K562 (cell line): ENCODE data around the gene UTP14C. TPM values are rescaled to one million over a fixed set of nuclear protein-coding genes. Genes with fewer than 3 reads are reported as not detected.

ENCODE experiments used
- CBX3 ChIP-seq, 2 experiments: IDR thresholded peaks; 1 replicate in 1 of 2; 2 replicates in 1 of 2; pipeline ENCODE4 v1.6.1; 2012; ENCODE audit warnings: inconsistent platforms in 2 of 2, low read length in 2 of 2, borderline replicate concordance in 1 of 2, control low read depth in 1 of 2
- CC2D1A ChIP-seq: fragments of 450-650 bp; IDR thresholded peaks from 2 replicates; pipeline ENCODE4 v1.6.1; 2017; ENCODE audit warnings: mild to moderate bottlenecking
- ETV1 ChIP-seq: fragments of 450-650 bp; conservative IDR thresholded peaks from 2 replicates; pipeline ENCODE4 v1.6.1; 2016; ENCODE audit warnings: missing genetic modification characterization, control low read depth, low read depth, missing compliant biosample characterization
- FOSL1 ChIP-seq: fragments of 200-800 bp; sonication (Bioruptor generic); conservative IDR thresholded peaks from 2 replicates; pipeline ENCODE4 v1.6.1; 2016; ENCODE audit warnings: missing genetic modification characterization, missing compliant biosample characterization
- FOXA3 ChIP-seq, 2 experiments: fragments of 450-650 bp in 1 of 2; sonication (generic) in 1 of 2; formaldehyde crosslinking; IDR thresholded peaks in 1 of 2; conservative IDR thresholded peaks in 1 of 2; 2 replicates each; pipeline versions ENCODE4 v1.4.0 to v1.8.0; 2020 to 2022; ENCODE audit warnings: mild to moderate bottlenecking in 2 of 2, missing genetic modification reagents in 1 of 2
- HLTF ChIP-seq: fragments of 450-650 bp; IDR thresholded peaks from 2 replicates; pipeline ENCODE4 v1.6.1; 2016
- MAFG ChIP-seq: fragments of 450-650 bp; conservative IDR thresholded peaks from 2 replicates; pipeline ENCODE4 v1.6.1; 2016; ENCODE audit warnings: missing genetic modification characterization, missing compliant biosample characterization
- NR2F6 ChIP-seq: fragments of 450-650 bp; formaldehyde crosslinking; IDR thresholded peaks from 2 replicates; pipeline ENCODE4 v1.4.0; 2020; ENCODE audit warnings: mild to moderate bottlenecking
- SAFB2 ChIP-seq: fragments of 200-400 bp; formaldehyde crosslinking; IDR thresholded peaks from 2 replicates; pipeline ENCODE4 v1.6.1; 2018; ENCODE audit warnings: borderline replicate concordance, low read length, low read depth, moderate library complexity; ENCODE audit not compliant: severe bottlenecking
- SMAD3 ChIP-seq: fragments of 450-650 bp; formaldehyde crosslinking; conservative IDR thresholded peaks from 2 replicates; pipeline ENCODE4 v1.4.0; 2020; ENCODE audit warnings: mild to moderate bottlenecking
- THRA ChIP-seq: fragments of 450-650 bp; IDR thresholded peaks from 2 replicates; pipeline ENCODE4 v1.6.1; 2017; ENCODE audit warnings: mild to moderate bottlenecking, moderate library complexity
- YY1 ChIP-seq, 3 experiments: IDR thresholded peaks; 2 replicates each; pipeline ENCODE4 v1.6.1; 2011; ENCODE audit warnings: low read length in 2 of 3, mild to moderate bottlenecking in 2 of 3, moderate library complexity in 2 of 3, borderline replicate concordance in 1 of 3, control low read depth in 1 of 3, low read depth in 1 of 3; ENCODE audit not compliant: insufficient read depth in 3 of 3, insufficient replicate concordance in 2 of 3, control insufficient read depth in 1 of 3, insufficient read length in 1 of 3; ENCODE audit errors: extremely low read depth in 1 of 3
- ZNF124 ChIP-seq: sonication (generic); formaldehyde crosslinking; IDR thresholded peaks from 2 replicates; pipeline ENCODE4 v1.8.1; 2022; ENCODE audit warnings: missing genetic modification reagents
- ZNF165 ChIP-seq: fragments of 250-450 bp; sonication (Bioruptor Pico); IDR thresholded peaks from 2 replicates; pipeline ENCODE4 v1.4.0; 2020; ENCODE audit warnings: borderline replicate concordance
- ZNF175 ChIP-seq: fragments of 200-800 bp; sonication (Bioruptor generic); IDR thresholded peaks from 2 replicates; pipeline ENCODE4 v1.6.1; 2016; ENCODE audit warnings: low read depth, mild to moderate bottlenecking, missing genetic modification characterization, missing compliant biosample characterization
- ZNF512 ChIP-seq: IDR thresholded peaks from 2 replicates; pipeline ENCODE4 v1.6.1; 2016; ENCODE audit warnings: missing genetic modification characterization, missing compliant biosample characterization
- ZNF740 ChIP-seq, 3 experiments: fragments of 200-800 bp in 1 of 3; sonication (Bioruptor generic) in 1 of 3; sonication (generic) in 1 of 3; formaldehyde crosslinking in 1 of 3; IDR thresholded peaks; 2 replicates each; pipeline versions ENCODE4 v1.6.1 to v1.8.0; 2016 to 2022; ENCODE audit warnings: mild to moderate bottlenecking in 2 of 3, missing compliant biosample characterization in 2 of 3, missing genetic modification characterization in 2 of 3, missing genetic modification reagents in 1 of 3
- polyA plus RNA-seq, 8 experiments: library from polyadenylated mRNA; depleted of rRNA in 4 of 8; stranded (reverse) in 5 of 8; unstranded in 3 of 8; fragments of >200 nt; fragmentation: Nextera tagmentation in 2 of 8; fragmentation: Illumina TruSeq in 1 of 8; extraction: Ambion mirVana in 2 of 8; extraction: Trizol in 1 of 8; gene quantifications; 2 replicates each; pipeline versions ENCODE4 v1.2.1 to v1.2.3, GENCODE V29; 2011 to 2014; ENCODE audit warnings: inconsistent platforms in 1 of 8, missing spikeins in 1 of 8
- total RNA-seq, 7 experiments: library from RNA; depleted of rRNA in 6 of 7; stranded (reverse); fragments of >200 nt in 6 of 7; fragmentation: Illumina TruSeq in 2 of 7; extraction: Trizol in 2 of 7; gene quantifications; 2 replicates each; pipeline versions ENCODE4 v1.2.1 to v1.2.3, GENCODE V29; 2011 to 2021; ENCODE audit warnings: low replicate concordance in 1 of 7
- TF ChIP-seq, protein P1 (sequence below), 2 experiments: fragments of 450-650 bp in 1 of 2; sonication (generic) in 1 of 2; formaldehyde crosslinking; conservative IDR thresholded peaks; 2 replicates each; pipeline versions ENCODE4 v1.4.0 to v1.8.1; 2020 to 2022; ENCODE audit warnings: mild to moderate bottlenecking in 1 of 2, missing genetic modification reagents in 1 of 2
- TF ChIP-seq, protein P2 (sequence below): fragments of 450-650 bp; IDR thresholded peaks from 2 replicates; pipeline ENCODE4 v1.6.1; 2016; ENCODE audit warnings: borderline replicate concordance

UTP14C gene
- total and polyA plus RNA-seq, 9 of the 15 experiments (the other 6 are each of a cell fraction or from before 2014, with no cell fraction given) = 3.4 to 10.3 (median 6.0) TPM

DNA sequence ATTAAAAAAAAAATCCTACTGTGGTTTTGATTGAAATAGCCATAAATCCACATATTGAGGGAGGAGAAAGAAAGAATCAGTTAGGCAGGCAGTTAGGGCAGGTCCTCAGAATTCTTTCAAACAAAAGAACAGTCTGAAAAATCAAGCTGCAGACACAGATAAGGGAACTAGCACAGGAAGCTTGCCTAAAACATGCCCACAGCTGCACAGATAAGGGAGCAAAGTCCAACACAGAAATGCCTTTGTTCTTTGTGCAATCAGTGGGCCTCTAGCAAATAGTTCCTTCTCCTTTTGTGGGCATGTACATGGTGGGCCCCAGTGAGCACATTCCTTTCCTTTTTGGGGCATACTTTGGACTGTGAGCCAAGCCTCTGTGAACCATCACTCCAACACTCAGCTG lies 42.7 kb downstream of the UTP14C start (continued):
- no peak for TF ChIP-seq THRA
- TF ChIP-seq, protein P1, sequence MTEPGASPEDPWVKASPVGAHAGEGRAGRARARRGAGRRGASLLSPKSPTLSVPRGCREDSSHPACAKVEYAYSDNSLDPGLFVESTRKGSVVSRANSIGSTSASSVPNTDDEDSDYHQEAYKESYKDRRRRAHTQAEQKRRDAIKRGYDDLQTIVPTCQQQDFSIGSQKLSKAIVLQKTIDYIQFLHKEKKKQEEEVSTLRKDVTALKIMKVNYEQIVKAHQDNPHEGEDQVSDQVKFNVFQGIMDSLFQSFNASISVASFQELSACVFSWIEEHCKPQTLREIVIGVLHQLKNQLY (CRISPR knock-in tag; conservative IDR thresholded peaks at IDR 0.05) = no peak
- TF ChIP-seq FOSL1 (tag) = no peak
- no peak for TF ChIP-seq CC2D1A
- TF ChIP-seq ZNF512 = no peak
- peak; percentile 49; the same call in 1 of the 2 replicates for TF ChIP-seq ETV1 (tag)
- no peak for TF ChIP-seq SAFB2
- no peak for TF ChIP-seq ZNF175 (CRISPR knock-in tag)
- peak in 1 of 2 experiments; percentile 97; a peak in 2 of 3 replicates for TF ChIP-seq CBX3 (IDR thresholded peaks at IDR 0.05; ENCODE audit: borderline replicate concordance in 1 of 2, low read length in 2 of 2)
- TF ChIP-seq, protein P2, sequence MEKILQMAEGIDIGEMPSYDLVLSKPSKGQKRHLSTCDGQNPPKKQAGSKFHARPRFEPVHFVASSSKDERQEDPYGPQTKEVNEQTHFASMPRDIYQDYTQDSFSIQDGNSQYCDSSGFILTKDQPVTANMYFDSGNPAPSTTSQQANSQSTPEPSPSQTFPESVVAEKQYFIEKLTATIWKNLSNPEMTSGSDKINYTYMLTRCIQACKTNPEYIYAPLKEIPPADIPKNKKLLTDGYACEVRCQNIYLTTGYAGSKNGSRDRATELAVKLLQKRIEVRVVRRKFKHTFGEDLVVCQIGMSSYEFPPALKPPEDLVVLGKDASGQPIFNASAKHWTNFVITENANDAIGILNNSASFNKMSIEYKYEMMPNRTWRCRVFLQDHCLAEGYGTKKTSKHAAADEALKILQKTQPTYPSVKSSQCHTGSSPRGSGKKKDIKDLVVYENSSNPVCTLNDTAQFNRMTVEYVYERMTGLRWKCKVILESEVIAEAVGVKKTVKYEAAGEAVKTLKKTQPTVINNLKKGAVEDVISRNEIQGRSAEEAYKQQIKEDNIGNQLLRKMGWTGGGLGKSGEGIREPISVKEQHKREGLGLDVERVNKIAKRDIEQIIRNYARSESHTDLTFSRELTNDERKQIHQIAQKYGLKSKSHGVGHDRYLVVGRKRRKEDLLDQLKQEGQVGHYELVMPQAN = no peak
- TF ChIP-seq YY1 (IDR thresholded peaks at IDR 0.05; ENCODE audit: borderline replicate concordance in 1 of 3, control insufficient read depth in 1 of 3, extremely low read depth in 1 of 3, insufficient read depth in 3 of 3, insufficient read length in 1 of 3, insufficient replicate concordance in 2 of 3, low read depth in 1 of 3, low read length in 2 of 3) = no peak
- no peak for TF ChIP-seq FOXA3 (CRISPR knock-in tag; conservative IDR thresholded peaks at IDR 0.05 in 1 of 2, IDR thresholded peaks at IDR 0.05 in 1 of 2)
- TF ChIP-seq ZNF165 (CRISPR knock-in tag) = no peak
- no peak for TF ChIP-seq NR2F6 (CRISPR knock-in tag)
- no peak for TF ChIP-seq MAFG (tag)
- TF ChIP-seq ZNF740 (CRISPR knock-in tag; IDR thresholded peaks at IDR 0.05) = no peak
- TF ChIP-seq ZNF740 (tag; IDR thresholded peaks at IDR 0.05) = no peak
- TF ChIP-seq ZNF124 (CRISPR knock-in tag) = no peak
- TF ChIP-seq SMAD3 (CRISPR knock-in tag) = no peak
- TF ChIP-seq HLTF = 0 out of 2 replicates have a peak, but pooled peaks have one; percentile 31
